ENCODE data around the gene HAUS8. TPM values are rescaled to one million over a fixed set of nuclear protein-coding genes. Genes with fewer than 3 reads are reported as not detected.

The HAUS8 gene
- total and polyA plus RNA-seq, 9 of the 15 experiments (the other 6 are each of a cell fraction or from before 2014, with no cell fraction given), result 20.5 to 53.2 (median 36.0) TPM

- TF ChIP-seq ZBTB49 (CRISPR knock-in tag; IDR thresholded peaks at IDR 0.05; ENCODE audit: borderline replicate concordance) (no peak), ZNF3 (CRISPR knock-in tag; IDR thresholded peaks at IDR 0.05) (no peak), SMARCC2 (IDR thresholded peaks at IDR 0.05; ENCODE audit: low read depth) (no peak), PCBP2 (IDR thresholded peaks at IDR 0.05; ENCODE audit: low read depth, low read length, poor library complexity, severe bottlenecking) (no peak), RBM14 (IDR thresholded peaks at IDR 0.05; ENCODE audit: borderline replicate concordance, insufficient read depth, low read depth, low read length) (no peak)
These were observed 43.5 kb downstream of the HAUS8 start (continued) for GRCh38 chr19:17031741-17032140.

GRCh38 chr19:17027535-17027975 is 47.7 kb downstream of the HAUS8 start:
- 0% methylated on average over 7 of the region's 7 CpGs for whole genome bisulfite sequencing (ENCODE audit: insufficient coverage, low coverage, missing lambda C conversion rate)
- no peak for FAIRE-seq

More at GRCh38 chr19:17027535-17027975, 47.7 kb downstream of the HAUS8 start:
- in situ Hi-C loops (cut with MboI), result no loop called here
- ATAC-seq, result no peak
- H3K27ac ChIP-seq (ENCODE audit: extremely low read depth, low read depth, low read length), result no peak overlapping the region
- no peak overlapping the region for H3K4me2 ChIP-seq (ENCODE audit: insufficient read depth, low read length)
- H3K9ac ChIP-seq (ENCODE audit: insufficient read depth in 1 of 2, low read depth in 2 of 2, low read length in 2 of 2), result no peak overlapping the region
- TF ChIP-seq ZNF165 (CRISPR knock-in tag; IDR thresholded peaks at IDR 0.05; ENCODE audit: borderline replicate concordance) (no peak), PTBP1 (IDR thresholded peaks at IDR 0.05; ENCODE audit: low read depth, low read length) (no peak), MEIS2 (IDR thresholded peaks at IDR 0.05; ENCODE audit: partially characterized antibody) (no peak), TOE1 (IDR thresholded peaks at IDR 0.05; ENCODE audit: borderline replicate concordance) (no peak), TOE1 (CRISPR knock-in tag; IDR thresholded peaks at IDR 0.05; ENCODE audit: borderline replicate concordance, low read depth) (no peak)
- no peak overlapping the region for H3K4me3 ChIP-seq
- ChIA-PET CTCF (ENCODE audit: low intra/inter-chr PET ratio) (no interaction called here), POLR2A (no interaction called here)
- intact Hi-C loops (cut with micrococcal nuclease), result no loop called here
- H3K9me3 ChIP-seq (replicated peaks; ENCODE audit: control insufficient read depth, insufficient read depth, low read depth, low read length), result no peaks in the 10 kb centered on the region
- H3K4me1 ChIP-seq (replicated peaks in 1 of 2; ENCODE audit: control insufficient read depth in 2 of 2, insufficient read depth in 2 of 2, low read length in 2 of 2), result peaks cover 0 to 3% of the 10 kb centered on the region in 2 experiments; a peak in 2 of 5 replicates
- H3K79me2 ChIP-seq (ENCODE audit: control insufficient read depth, insufficient read depth, low read length), result no peaks in the 10 kb centered on the region
- no TSS peak for BruUV-seq (replicated peaks)
- H3K27me3 ChIP-seq (ENCODE audit: control insufficient read depth in 2 of 2, insufficient read depth in 2 of 2, low read length in 2 of 2), result peaks cover 22 to 41% of the 10 kb centered on the region in 2 experiments; a peak in 4 of 5 replicates
- H2AFZ ChIP-seq (ENCODE audit: low read depth, low read length), result no peak overlapping the region
- H3K9me1 ChIP-seq (ENCODE audit: control insufficient read depth, insufficient read depth, low read length), result no peaks in the 10 kb centered on the region
- no peaks in the 10 kb centered on the region; the same call in 1 of the 2 replicates for H4K20me1 ChIP-seq (replicated peaks; ENCODE audit: control insufficient read depth, insufficient read depth, low read length)
- no peak for DNase-seq (ENCODE audit: extremely low read depth in 1 of 4, low spot score in 3 of 4)
- H3K36me3 ChIP-seq (ENCODE audit: control insufficient read depth, insufficient read depth, low read length), result no peaks in the 10 kb centered on the region
